Activated CD8-positive, alpha-beta T cell treated with anti-CD3 and anti-CD28 coated beads for 36 hours (primary cell): Measurements from ENCODE around the gene DLX1. TPM values are rescaled to one million over a fixed set of nuclear protein-coding genes. Genes with fewer than 3 reads are reported as not detected.
"Not testable (repeated sequence)": the region's sequence is repeated elsewhere in the genome, so short reads cannot be mapped to it uniquely, and the experiment has no call there.

Experiments
- ATAC-seq: fragments of 200-7000 bp; cut with Tn5 transposase; one replicate; pipeline ENCODE4 v1.10.0; 2021; ENCODE audit warnings: mild to moderate bottlenecking, moderate library complexity
- CTCF ChIA-PET: fragments of 350-600 bp; sonication (Branson Sonifier 250); formaldehyde crosslinking; loops from one replicate; lab custom pipeline; 2021; ENCODE audit warnings: antibody characterized with exemption; lab: Charles Lee
- POLR2A ChIA-PET: fragments of 350-600 bp; sonication (Branson Sonifier 250); formaldehyde crosslinking; loops from one replicate; lab custom pipeline; 2021; ENCODE audit warnings: antibody characterized with exemption; lab: Charles Lee
- DNase-seq: peaks from one replicate; pipeline ENCODE4 v3.0.0-alpha.2; 2020
- H3K27ac Mint-ChIP-seq: one replicate; pipeline ENCODE4 v1.8.0; 2021; ENCODE audit warnings: mild to moderate bottlenecking, mixed read lengths
- H3K27me3 Mint-ChIP-seq: one replicate; pipeline ENCODE4 v1.8.0; 2021; ENCODE audit warnings: mixed read lengths
- H3K36me3 Mint-ChIP-seq: one replicate; pipeline ENCODE4 v1.8.0; 2021; ENCODE audit warnings: low read depth, mixed read lengths
- H3K4me1 Mint-ChIP-seq: one replicate; pipeline ENCODE4 v1.8.0; 2021; ENCODE audit warnings: low read depth, mixed read lengths
- H3K4me3 Mint-ChIP-seq: one replicate; pipeline ENCODE4 v1.8.0; 2021; ENCODE audit warnings: mild to moderate bottlenecking, moderate library complexity, mixed read lengths
- H3K9me3 Mint-ChIP-seq: one replicate; pipeline ENCODE4 v1.8.0; 2021; ENCODE audit warnings: mixed read lengths
- intact Hi-C: fragments of 100-400 bp; cut with micrococcal nuclease; formaldehyde crosslinking; loops from one replicate; pipeline ENCODE4 v1.10.0; 2022
- total RNA-seq, 2 experiments: library from RNA; stranded (reverse); gene quantifications; one replicate each; pipeline ENCODE4 v1.2.3, GENCODE V29; 2021
- TF ChIP-seq, protein P1 (sequence below): fragments of 200-600 bp; IDR thresholded peaks from one replicate; pipeline ENCODE4 v1.8.0; 2022; ENCODE audit warnings: antibody characterized with exemption, mild to moderate bottlenecking

The DLX1 gene
- total RNA-seq, 2 experiments from 2014 or later: not detected

DNA sequence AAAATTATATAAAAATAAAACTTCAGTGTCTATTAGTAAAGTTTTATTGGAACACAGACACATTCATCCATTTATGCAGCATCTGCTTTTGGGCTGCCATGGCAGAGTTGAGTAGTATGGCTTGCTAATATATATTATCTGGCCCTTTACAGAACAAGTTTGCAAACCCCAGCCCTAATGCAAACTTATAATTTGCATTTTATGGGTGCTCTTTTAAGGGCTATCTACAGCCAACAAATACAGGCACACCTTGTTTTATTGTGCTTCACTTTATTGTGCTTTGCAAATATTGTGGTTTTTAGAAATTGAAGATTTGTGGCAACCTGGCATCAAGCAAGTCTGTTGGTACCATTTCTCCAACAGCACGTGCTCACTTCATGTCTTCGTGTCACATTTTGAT lies 52.6 kb downstream of the DLX1 start:
- Mint-ChIP-seq H3K36me3 (no peaks in the 10 kb centered on the region), H3K9me3 (no peaks in the 10 kb centered on the region), H3K4me3 (no peak overlapping the region), H3K27me3 (peaks cover 3% of the 10 kb centered on the region), H3K27ac (no peak overlapping the region), H3K4me1 (no peaks in the 10 kb centered on the region)
- ChIA-PET POLR2A (no interaction called here), CTCF (interaction anchor here (2.0 kb wide), 1 partner anchor 10 kb away, joined by 11 read pairs; no protein-coding TSS in a partner anchor)
- TF ChIP-seq, protein P1, sequence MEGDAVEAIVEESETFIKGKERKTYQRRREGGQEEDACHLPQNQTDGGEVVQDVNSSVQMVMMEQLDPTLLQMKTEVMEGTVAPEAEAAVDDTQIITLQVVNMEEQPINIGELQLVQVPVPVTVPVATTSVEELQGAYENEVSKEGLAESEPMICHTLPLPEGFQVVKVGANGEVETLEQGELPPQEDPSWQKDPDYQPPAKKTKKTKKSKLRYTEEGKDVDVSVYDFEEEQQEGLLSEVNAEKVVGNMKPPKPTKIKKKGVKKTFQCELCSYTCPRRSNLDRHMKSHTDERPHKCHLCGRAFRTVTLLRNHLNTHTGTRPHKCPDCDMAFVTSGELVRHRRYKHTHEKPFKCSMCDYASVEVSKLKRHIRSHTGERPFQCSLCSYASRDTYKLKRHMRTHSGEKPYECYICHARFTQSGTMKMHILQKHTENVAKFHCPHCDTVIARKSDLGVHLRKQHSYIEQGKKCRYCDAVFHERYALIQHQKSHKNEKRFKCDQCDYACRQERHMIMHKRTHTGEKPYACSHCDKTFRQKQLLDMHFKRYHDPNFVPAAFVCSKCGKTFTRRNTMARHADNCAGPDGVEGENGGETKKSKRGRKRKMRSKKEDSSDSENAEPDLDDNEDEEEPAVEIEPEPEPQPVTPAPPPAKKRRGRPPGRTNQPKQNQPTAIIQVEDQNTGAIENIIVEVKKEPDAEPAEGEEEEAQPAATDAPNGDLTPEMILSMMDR: no peak
- no peak for DNase-seq
- intact Hi-C loops: no loop called here
- no peak for ATAC-seq

DNA sequence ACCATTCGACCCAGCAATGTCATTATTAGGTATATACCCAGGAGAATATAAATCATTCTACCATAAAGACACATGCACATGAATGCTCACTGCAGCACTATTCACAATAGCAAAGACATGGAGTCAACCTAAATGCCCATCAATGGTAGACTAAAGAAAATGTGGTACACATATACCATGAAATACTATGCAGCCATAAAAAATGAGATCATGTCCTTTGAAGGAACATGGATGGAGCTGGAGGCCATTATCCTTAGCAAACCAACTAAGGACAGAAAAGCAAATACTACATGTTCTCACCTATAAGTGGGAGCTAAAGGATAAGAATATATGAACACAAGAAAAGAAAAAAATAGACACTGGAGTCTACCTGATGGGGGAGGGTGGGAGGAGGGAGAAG lies 53.4 kb downstream of the DLX1 start:
- H3K4me1 Mint-ChIP-seq, H3K27me3 Mint-ChIP-seq, ATAC-seq, H3K27ac Mint-ChIP-seq, H3K36me3 Mint-ChIP-seq, DNase-seq, intact Hi-C loops, POLR2A ChIA-PET, H3K9me3 Mint-ChIP-seq, H3K4me3 Mint-ChIP-seq: not testable (repeated sequence)
- CTCF ChIA-PET: interaction anchor here (0.9 kb wide), 1 partner anchor 11 kb away, joined by 3 read pairs; no protein-coding TSS in a partner anchor

Other genes with a start within 250 kb of the DLX1 start
- gene SLC25A12, start 191.3 kb upstream of the DLX1 start, total RNA-seq: 10 to 100 TPM; 16.2 to 18.3 TPM
- 10 to 100 TPM; 75.2 to 79.4 TPM for gene HAT1, start 163.0 kb upstream of the DLX1 start, total RNA-seq
- gene METAP1D, start 85.6 kb upstream of the DLX1 start, total RNA-seq: 1 to 10 TPM; 5.4 to 8.8 TPM
- not detected for gene DLX2, start 17.4 kb downstream of the DLX1 start, total RNA-seq